HG02970 (cell line): Measurements from ENCODE around the gene FANCC.

ENCODE experiments used
- ATAC-seq: cut with Tn5 transposase; IDR thresholded peaks from one replicate; pipeline ENCODE4 v1.9.1; 2021; ENCODE audit warnings: mild to moderate bottlenecking, moderate library complexity, moderate number of reproducible peaks; ENCODE audit not compliant: unreplicated experiment, low FRiP score

Gene FANCC

GRCh38 chr9:95077766-95078370, 239.6 kb downstream of the FANCC start:
- no peak for ATAC-seq

- ATAC-seq: no peak
Measured at GRCh38 chr9:95077053-95077765, 240.3 kb downstream of the FANCC start.

GRCh38 chr9:95076696-95077052, 240.8 kb downstream of the FANCC start:
- ATAC-seq: no peak

- ATAC-seq: no peak
Measured at GRCh38 chr9:95075700-95076099, 241.8 kb downstream of the FANCC start.

GRCh38 chr9:95074632-95075031, 242.9 kb downstream of the FANCC start:
- no peak for ATAC-seq

- no peak for ATAC-seq
Measured at GRCh38 chr9:95073918-95074317, 243.6 kb downstream of the FANCC start.

GRCh38 chr9:95073042-95073607, 244.4 kb downstream of the FANCC start:
- no peak for ATAC-seq

- ATAC-seq: no peak
Measured at GRCh38 chr9:95071925-95072324, 245.6 kb downstream of the FANCC start.

- ATAC-seq: no peak
Measured at GRCh38 chr9:95071450-95071849, 246.1 kb downstream of the FANCC start.

- no peak for ATAC-seq
Measured at GRCh38 chr9:95070549-95071021, 246.9 kb downstream of the FANCC start.

- no peak for ATAC-seq
Measured at GRCh38 chr9:95067897-95068296, 249.6 kb downstream of the FANCC start.

GRCh38 chr9:95067057-95067456, 250.5 kb downstream of the FANCC start:
- no peak for ATAC-seq

GRCh38 chr9:95065224-95065623, 252.3 kb downstream of the FANCC start:
- ATAC-seq: no peak

GRCh38 chr9:95063300-95063699, 254.2 kb downstream of the FANCC start:
- no peak for ATAC-seq

GRCh38 chr9:95062596-95063065, 254.9 kb downstream of the FANCC start:
- ATAC-seq: no peak

GRCh38 chr9:95061916-95062595, 255.5 kb downstream of the FANCC start:
- no peak for ATAC-seq

- no peak for ATAC-seq
Measured at GRCh38 chr9:95060916-95061315, 256.6 kb downstream of the FANCC start.

- ATAC-seq: no peak
Measured at GRCh38 chr9:95060234-95060633, 257.3 kb downstream of the FANCC start.

- no peak for ATAC-seq
Measured at GRCh38 chr9:95058795-95059386, 258.6 kb downstream of the FANCC start.

- no peak for ATAC-seq
Measured at GRCh38 chr9:95058121-95058785, 259.3 kb downstream of the FANCC start.
